ENCODE measurements around the gene PRKCH. TPM values are rescaled to one million over a fixed set of nuclear protein-coding genes. Genes with fewer than 3 reads are reported as not detected.
A peak's percentile ranks its signal among the peaks of the same experiment; 100 is the strongest.

The PRKCH gene
- total RNA-seq, 1 donor from 2014 or later: 74.4 TPM

GRCh38 chr14:61466249-61466904 lies 145.0 kb downstream of the PRKCH start:
- H3K27ac ChIP-seq: peak overlapping the region; percentile 47
- peaks cover 45% of the 10 kb centered on the region for H3K4me1 ChIP-seq
- TF ChIP-seq, protein P1, sequence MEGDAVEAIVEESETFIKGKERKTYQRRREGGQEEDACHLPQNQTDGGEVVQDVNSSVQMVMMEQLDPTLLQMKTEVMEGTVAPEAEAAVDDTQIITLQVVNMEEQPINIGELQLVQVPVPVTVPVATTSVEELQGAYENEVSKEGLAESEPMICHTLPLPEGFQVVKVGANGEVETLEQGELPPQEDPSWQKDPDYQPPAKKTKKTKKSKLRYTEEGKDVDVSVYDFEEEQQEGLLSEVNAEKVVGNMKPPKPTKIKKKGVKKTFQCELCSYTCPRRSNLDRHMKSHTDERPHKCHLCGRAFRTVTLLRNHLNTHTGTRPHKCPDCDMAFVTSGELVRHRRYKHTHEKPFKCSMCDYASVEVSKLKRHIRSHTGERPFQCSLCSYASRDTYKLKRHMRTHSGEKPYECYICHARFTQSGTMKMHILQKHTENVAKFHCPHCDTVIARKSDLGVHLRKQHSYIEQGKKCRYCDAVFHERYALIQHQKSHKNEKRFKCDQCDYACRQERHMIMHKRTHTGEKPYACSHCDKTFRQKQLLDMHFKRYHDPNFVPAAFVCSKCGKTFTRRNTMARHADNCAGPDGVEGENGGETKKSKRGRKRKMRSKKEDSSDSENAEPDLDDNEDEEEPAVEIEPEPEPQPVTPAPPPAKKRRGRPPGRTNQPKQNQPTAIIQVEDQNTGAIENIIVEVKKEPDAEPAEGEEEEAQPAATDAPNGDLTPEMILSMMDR (IDR thresholded peaks at IDR 0.05): no peak
- peaks cover 6% of the 10 kb centered on the region for H3K36me3 ChIP-seq
- intact Hi-C loops (cut with DNase I): loop anchor here (10.0 kb wide), 2 partner anchors 68 to 268 kb away; no protein-coding TSS in a partner anchor
- peak; percentile 51 for ATAC-seq
- DNase-seq: peak; percentile 69
- H3K9me3 ChIP-seq: no peaks in the 10 kb centered on the region
- no peaks in the 10 kb centered on the region for H3K27me3 ChIP-seq
- no peak overlapping the region for H3K4me3 ChIP-seq

DNA sequence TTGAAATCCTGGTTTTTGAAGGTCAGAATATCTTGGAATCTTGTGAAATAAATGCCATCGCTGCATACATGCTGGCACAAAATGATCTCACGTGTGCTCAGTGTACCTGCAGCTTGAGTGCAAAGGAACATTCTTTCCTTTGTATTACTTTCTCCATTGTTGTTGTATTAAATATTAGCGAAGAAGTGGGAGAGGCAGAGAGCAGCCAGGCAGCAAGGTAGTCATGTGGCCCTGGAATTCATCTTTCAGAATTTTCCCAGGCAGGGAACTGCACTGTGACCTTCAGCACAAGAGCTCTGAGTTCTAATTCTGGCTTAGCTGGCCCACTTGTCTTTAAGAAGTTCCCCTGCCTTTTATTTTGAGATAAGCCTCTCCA lies 145.5 kb downstream of the PRKCH start:
- Histone ChIP-seq H3K27ac (peak overlapping the region; percentile 17), H3K9me3 (no peaks in the 10 kb centered on the region), H3K27me3 (no peaks in the 10 kb centered on the region), H3K4me3 (no peak overlapping the region), H3K4me1 (peaks cover 45% of the 10 kb centered on the region), H3K36me3 (peaks cover 6% of the 10 kb centered on the region)
- TF ChIP-seq, protein P1 (IDR thresholded peaks at IDR 0.05): no peak
- intact Hi-C loops (cut with DNase I): loop anchor here (10.0 kb wide), 2 partner anchors 68 to 268 kb away; no protein-coding TSS in a partner anchor
- ATAC-seq (no peak), DNase-seq (no peak)

- Histone ChIP-seq H3K27me3 (no peaks in the 10 kb centered on the region), H3K9me3 (no peaks in the 10 kb centered on the region), H3K4me1 (peaks cover 45% of the 10 kb centered on the region), H3K4me3 (no peak overlapping the region), H3K27ac (peak overlapping the region; percentile 17), H3K36me3 (peaks cover 6% of the 10 kb centered on the region)
- intact Hi-C loops (cut with DNase I): loop anchor here (10.0 kb wide), 2 partner anchors 68 to 268 kb away; no protein-coding TSS in a partner anchor
- TF ChIP-seq, protein P1 (IDR thresholded peaks at IDR 0.05): no peak
- DNase-seq: no peak
- ATAC-seq: peak; percentile 55
Measured at GRCh38 chr14:61467296-61467695, 145.9 kb downstream of the PRKCH start.

DNA sequence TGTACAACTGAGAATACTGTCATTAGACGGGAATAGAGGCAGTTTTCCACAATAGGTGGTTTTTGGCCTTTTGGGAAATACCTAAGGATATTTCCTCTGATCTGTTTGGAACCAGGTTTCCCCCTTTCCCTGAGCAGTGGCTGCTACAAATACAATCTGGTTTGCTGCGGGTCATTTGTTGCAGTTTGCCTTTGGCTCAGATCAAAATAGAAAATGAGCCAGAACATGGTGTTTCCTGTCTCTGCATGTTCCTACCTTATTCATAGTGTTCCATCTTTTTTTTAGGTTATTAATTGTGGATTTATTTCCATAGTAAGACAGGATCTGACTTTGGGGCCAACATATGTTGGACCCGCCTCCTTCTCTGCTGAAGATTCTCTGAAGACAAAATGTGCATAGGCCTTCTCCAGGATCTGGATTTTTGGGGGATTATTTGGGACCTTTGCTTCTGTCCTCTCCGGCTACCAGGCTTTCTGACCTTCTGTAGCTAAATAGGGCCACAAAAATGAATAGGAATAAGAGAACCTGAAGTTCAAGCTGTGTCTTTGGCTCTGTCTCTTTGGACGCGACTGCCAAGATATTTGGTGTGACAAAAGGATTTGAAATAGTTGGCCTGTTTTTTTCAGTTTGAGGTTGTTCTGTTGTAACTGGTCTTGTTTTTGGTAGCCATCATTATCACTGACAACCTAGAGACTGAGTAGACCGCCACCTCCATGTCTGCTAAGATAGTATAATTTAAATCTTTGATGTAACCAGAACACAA lies 146.9 kb downstream of the PRKCH start:
- Histone ChIP-seq H3K27ac (no peak overlapping the region), H3K9me3 (no peaks in the 10 kb centered on the region), H3K4me1 (peaks cover 52% of the 10 kb centered on the region), H3K27me3 (no peaks in the 10 kb centered on the region), H3K36me3 (peaks cover 6% of the 10 kb centered on the region), H3K4me3 (no peak overlapping the region)
- DNase-seq (no peak), ATAC-seq (no peak)
- intact Hi-C loops (cut with DNase I): loop anchor here (10.0 kb wide), 2 partner anchors 67 to 267 kb away; no protein-coding TSS in a partner anchor
- TF ChIP-seq, protein P1 (IDR thresholded peaks at IDR 0.05): no peak

GRCh38 chr14:61469781-61470180 lies 148.4 kb downstream of the PRKCH start:
- TF ChIP-seq, protein P1 (IDR thresholded peaks at IDR 0.05): no peak
- Histone ChIP-seq H3K27ac (no peak overlapping the region), H3K27me3 (no peaks in the 10 kb centered on the region), H3K9me3 (no peaks in the 10 kb centered on the region), H3K36me3 (no peaks in the 10 kb centered on the region), H3K4me3 (no peak overlapping the region), H3K4me1 (peaks cover 60% of the 10 kb centered on the region)
- DNase-seq (no peak), ATAC-seq (no peak)
- intact Hi-C loops (cut with DNase I): loop anchor here (10.0 kb wide), 2 partner anchors 65 to 265 kb away; no protein-coding TSS in a partner anchor
